Body of pancreas (tissue), 4 donors: Measurements from ENCODE around the gene TTC4.

ENCODE experiments used
- CTCF ChIP-seq, 7 experiments: fragments of 450-650 bp in 4 of 7; fragments of 200-600 bp in 3 of 7; sonication (generic) in 3 of 7; IDR thresholded peaks; one replicate each; pipeline ENCODE4 v1.5.1; 2016 to 2019; ENCODE audit warnings: antibody characterized with exemption in 7 of 7
- POLR2A ChIP-seq, 3 donors: fragments of 450-650 bp; IDR thresholded peaks; one replicate each; pipeline ENCODE4 v1.6.1; 2016; ENCODE audit warnings: antibody characterized with exemption in 3 of 3, mild to moderate bottlenecking in 2 of 3

GRCh38 chr1:54736685-54737084 is 21.0 kb downstream of the TTC4 start:
- TF ChIP-seq CTCF (IDR thresholded peaks at IDR 0.05) (no peak), POLR2A (IDR thresholded peaks at IDR 0.05) (no peak)
